ENCODE measurements around the gene ITGAE.

The ITGAE gene

DNA sequence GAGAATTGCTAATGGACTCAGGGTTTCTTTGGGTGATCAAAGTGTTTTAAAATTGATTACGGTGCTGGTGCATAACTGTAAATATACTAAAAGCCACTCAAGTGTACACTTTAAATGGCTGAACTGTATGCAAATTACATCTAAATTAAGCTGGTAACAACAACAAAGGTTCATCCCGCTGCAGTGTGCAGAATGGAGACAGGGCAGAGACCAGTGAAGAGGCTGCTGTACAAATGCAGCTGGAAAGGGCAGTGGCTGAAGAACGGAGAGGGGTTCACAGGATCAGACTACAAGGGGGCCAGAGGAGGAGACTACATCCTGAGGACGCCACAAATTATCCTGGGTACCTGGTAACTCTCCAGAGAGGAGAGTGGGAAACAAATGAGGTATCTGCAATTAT lies 9.0 kb upstream of the ITGAE start:
- TF ChIP-seq, protein P1, sequence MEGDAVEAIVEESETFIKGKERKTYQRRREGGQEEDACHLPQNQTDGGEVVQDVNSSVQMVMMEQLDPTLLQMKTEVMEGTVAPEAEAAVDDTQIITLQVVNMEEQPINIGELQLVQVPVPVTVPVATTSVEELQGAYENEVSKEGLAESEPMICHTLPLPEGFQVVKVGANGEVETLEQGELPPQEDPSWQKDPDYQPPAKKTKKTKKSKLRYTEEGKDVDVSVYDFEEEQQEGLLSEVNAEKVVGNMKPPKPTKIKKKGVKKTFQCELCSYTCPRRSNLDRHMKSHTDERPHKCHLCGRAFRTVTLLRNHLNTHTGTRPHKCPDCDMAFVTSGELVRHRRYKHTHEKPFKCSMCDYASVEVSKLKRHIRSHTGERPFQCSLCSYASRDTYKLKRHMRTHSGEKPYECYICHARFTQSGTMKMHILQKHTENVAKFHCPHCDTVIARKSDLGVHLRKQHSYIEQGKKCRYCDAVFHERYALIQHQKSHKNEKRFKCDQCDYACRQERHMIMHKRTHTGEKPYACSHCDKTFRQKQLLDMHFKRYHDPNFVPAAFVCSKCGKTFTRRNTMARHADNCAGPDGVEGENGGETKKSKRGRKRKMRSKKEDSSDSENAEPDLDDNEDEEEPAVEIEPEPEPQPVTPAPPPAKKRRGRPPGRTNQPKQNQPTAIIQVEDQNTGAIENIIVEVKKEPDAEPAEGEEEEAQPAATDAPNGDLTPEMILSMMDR (conservative IDR thresholded peaks at IDR 0.05; ENCODE audit: low read depth, low read length) = no peak
- no peak for DNase-seq (ENCODE audit: low read depth)

DNA sequence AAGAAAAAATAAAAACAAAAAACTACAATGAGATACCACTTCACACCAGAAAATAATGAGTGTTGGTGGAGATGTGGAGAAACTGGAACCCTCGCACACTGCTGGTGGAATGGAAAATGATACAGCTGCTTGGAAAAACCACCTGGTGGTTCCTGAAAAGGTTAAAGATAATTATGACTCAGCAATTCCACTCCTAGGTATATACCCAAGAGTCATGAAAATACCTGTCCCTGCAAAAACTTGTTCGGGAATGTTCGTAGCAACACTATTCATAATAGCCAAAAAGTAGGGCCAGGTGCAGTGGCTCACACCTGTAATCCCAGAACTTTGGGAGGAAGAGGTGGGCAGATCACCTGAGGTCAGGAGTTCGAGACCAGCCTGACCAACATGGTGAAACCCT lies 8.1 kb upstream of the ITGAE start:
- TF ChIP-seq, protein P1 (conservative IDR thresholded peaks at IDR 0.05; ENCODE audit: low read depth, low read length) = no peak
- H3K4me3 ChIP-seq (ENCODE audit: low read length) = no peak overlapping the region

More for the DNA sequence above, 9.0 kb upstream of the ITGAE start:
- H3K4me3 ChIP-seq (ENCODE audit: low read length) = no peak overlapping the region

DNA sequence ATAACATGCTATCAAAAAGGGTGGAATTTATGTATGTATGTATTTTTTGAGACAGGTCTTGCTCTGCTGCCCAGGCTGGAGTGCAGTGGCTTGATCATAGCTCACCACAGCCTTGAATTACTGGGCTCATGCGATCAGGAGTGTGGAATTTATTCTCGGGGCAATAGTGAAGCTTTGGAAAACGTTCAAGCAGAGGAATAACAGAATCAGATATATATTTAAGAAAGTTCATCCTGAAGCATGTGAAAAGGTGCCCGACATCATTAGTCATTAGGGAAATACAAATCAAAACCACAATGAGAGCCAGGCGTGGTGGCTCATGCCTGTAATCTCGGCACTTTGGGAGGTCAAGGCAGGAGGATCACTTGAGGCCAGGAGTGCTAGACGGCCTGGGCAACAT lies 7.7 kb upstream of the ITGAE start:
- no peak overlapping the region for H3K4me3 ChIP-seq (ENCODE audit: low read length)
- TF ChIP-seq, protein P1 (conservative IDR thresholded peaks at IDR 0.05; ENCODE audit: low read depth, low read length) = no peak
- no peak for DNase-seq (ENCODE audit: low read depth)

More for the DNA sequence above, 8.1 kb upstream of the ITGAE start:
- no peak for DNase-seq (ENCODE audit: low read depth)

DNA sequence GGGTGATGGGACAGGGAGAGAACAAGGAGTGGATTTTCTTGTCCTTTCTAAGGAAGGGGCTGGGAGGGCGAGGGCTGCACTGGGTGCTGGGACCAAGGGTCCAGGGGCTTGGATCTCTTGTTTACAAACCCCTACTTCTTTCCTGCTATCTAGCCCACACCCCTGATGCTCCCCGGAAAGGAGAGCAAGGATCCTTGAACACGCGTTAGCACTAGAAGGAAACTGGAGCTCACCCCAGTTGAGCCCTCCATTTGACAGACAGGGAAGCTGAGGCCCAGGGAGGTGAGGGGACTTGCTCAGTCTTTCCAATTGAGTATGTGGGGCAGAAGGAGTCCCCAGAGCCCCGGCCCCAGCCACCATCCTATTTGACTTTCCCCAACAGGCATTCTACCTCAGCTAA lies 4.6 kb upstream of the ITGAE start:
- no peak overlapping the region for H3K4me3 ChIP-seq (ENCODE audit: low read length)
- TF ChIP-seq, protein P1 (conservative IDR thresholded peaks at IDR 0.05; ENCODE audit: low read depth, low read length) = no peak
- no peak for DNase-seq (ENCODE audit: low read depth)

DNA sequence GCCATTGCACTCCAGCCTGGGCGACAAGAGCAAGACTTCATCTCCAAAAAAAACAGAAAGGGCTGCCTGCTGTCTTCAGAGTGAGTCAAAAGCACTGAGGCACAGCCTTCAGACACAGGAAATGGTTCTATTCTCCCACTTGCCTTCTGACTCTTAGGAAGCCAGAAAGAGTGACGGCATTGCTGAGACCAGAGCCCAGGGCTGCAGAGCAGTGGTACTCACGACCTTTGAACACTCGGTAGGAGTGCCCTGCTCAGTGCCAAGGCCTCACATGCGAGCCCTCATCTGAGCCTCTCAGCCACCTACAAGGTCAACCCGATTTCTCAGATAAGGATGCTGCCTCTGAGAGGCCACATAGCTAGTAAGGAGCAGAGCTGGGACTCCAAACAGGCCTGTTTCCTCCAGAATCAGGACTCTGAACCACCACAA lies 3.5 kb upstream of the ITGAE start:
- H3K4me3 ChIP-seq (ENCODE audit: low read length) = no peak overlapping the region
- no peak for DNase-seq (ENCODE audit: low read depth)
- TF ChIP-seq, protein P1 (conservative IDR thresholded peaks at IDR 0.05; ENCODE audit: low read depth, low read length) = no peak

DNA sequence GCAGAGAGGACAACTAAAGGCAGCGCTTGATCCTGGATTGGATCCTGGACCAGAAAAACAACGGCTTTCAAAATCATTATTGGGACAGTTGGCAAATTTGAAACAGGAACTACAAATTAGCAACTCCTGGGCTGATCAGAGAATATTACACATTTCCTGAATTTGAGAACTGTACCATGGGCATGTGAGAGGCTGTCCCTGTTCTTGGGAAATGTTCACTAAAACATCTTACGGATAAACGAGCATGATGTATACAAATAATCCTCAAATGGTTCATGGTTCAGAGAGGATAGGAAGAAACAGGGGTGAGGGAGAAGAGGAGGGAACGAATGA lies 2.3 kb upstream of the ITGAE start:
- TF ChIP-seq, protein P1 (conservative IDR thresholded peaks at IDR 0.05; ENCODE audit: low read depth, low read length) = no peak
- no peak overlapping the region for H3K4me3 ChIP-seq (ENCODE audit: low read length)
- DNase-seq (ENCODE audit: low read depth) = no peak

DNA sequence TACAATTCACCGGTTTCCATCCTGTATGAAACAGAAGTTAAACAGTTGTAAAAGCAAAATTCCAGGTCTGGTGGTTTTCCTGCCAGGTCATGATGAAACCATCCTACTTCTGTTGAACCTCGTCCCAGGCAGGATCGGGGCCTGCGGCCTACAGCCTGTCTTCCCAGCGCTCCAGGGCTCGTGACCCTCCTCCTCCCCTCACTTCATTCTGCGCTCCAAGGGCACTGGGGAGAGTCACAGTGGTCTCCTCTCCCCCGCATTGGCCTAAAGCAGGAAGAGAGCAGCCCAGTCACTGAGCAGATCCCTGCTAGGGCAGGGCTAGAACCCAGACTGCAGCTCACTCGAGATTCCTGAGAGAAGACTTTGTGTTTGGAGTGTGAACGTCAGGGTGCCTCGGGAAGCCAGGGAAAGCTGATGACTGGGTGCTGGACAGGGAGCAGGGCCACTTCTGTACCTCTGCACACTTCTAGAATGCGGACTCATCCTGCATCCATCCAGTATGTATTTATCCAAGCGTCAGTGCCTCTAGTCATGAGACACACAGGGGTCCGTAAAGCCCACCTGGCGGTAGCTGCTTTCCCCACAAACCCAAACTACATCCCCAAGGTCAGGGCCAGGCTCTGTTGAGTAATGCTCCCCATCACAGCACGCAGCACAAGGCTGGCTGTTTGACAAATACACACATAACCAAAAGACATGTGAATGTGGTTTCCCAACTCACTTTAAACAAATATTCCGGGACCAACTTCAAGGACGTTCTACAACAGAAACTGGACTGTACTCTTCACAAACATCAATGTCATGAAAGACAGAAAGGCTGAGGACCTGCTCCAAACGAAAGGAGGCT lies 1.7 kb upstream of the ITGAE start:
- TF ChIP-seq, protein P1 (conservative IDR thresholded peaks at IDR 0.05; ENCODE audit: low read depth, low read length) = no peak
- no peak for DNase-seq (ENCODE audit: low read depth)
- H3K4me3 ChIP-seq (ENCODE audit: low read length) = no peak overlapping the region
